22Rv1 (cell line): ENCODE data around the gene HIPK2.

Experiments used
- CTCF ChIP-seq: fragments of 450-650 bp; IDR thresholded peaks from 2 replicates; pipeline ENCODE4 v1.5.1; 2017; ENCODE audit warnings: mild to moderate bottlenecking
- ZFX ChIP-seq: fragments of 450-650 bp; IDR thresholded peaks from 2 replicates; pipeline ENCODE4 v1.6.1; 2017; ENCODE audit warnings: antibody characterized with exemption, borderline replicate concordance

- TF ChIP-seq CTCF (no peak), ZFX (no peak)
These were observed 217.6 kb downstream of the HIPK2 start for GRCh38 chr7:139560199-139560598.
